HepG2 (cell line): ENCODE data around the gene OBSL1. TPM values are rescaled to one million over a fixed set of nuclear protein-coding genes. Genes with fewer than 3 reads are reported as not detected.

Source experiments
- AHR ChIP-seq: IDR thresholded peaks from 2 replicates; pipeline ENCODE4 v1.6.1; 2018; ENCODE audit warnings: missing genetic modification reagents, missing compliant biosample characterization
- ARID2 ChIP-seq: sonication (generic); formaldehyde crosslinking; IDR thresholded peaks from 2 replicates; pipeline ENCODE4 v1.8.1; 2022; ENCODE audit warnings: mild to moderate bottlenecking, missing genetic modification reagents, borderline replicate concordance
- CBX2 ChIP-seq, 2 experiments: fragments of 200-600 bp in 1 of 2; sonication (generic); formaldehyde crosslinking in 1 of 2; IDR thresholded peaks; 2 replicates each; pipeline versions ENCODE4 v1.7.0 to v1.8.1; 2018 to 2022; ENCODE audit warnings: low read depth in 2 of 2, low read length in 1 of 2, mild to moderate bottlenecking in 1 of 2, missing genetic modification reagents in 1 of 2
- CC2D1A ChIP-seq: sonication (generic); formaldehyde crosslinking; IDR thresholded peaks from 2 replicates; pipeline ENCODE4 v1.8.1; 2023; ENCODE audit warnings: mild to moderate bottlenecking, missing genetic modification reagents
- CENPT ChIP-seq: sonication (generic); formaldehyde crosslinking; IDR thresholded peaks from 2 replicates; pipeline ENCODE4 v1.8.0; 2022; ENCODE audit warnings: low read depth, mild to moderate bottlenecking, moderate library complexity, missing genetic modification reagents
- CHCHD3 ChIP-seq: sonication (generic); formaldehyde crosslinking; IDR thresholded peaks from 2 replicates; pipeline ENCODE4 v1.8.0; 2022; ENCODE audit warnings: mild to moderate bottlenecking, missing genetic modification reagents, moderate library complexity
- CHD2 ChIP-seq: IDR thresholded peaks from 2 replicates; pipeline ENCODE4 v1.6.1; 2011; ENCODE audit warnings: low read depth, low read length, improper control_type of control experiment
- CREM ChIP-seq, 2 experiments: sonication (generic) in 1 of 2; formaldehyde crosslinking in 1 of 2; IDR thresholded peaks; 2 replicates each; pipeline versions ENCODE4 v1.4.0 to v1.6.1; 2016 to 2020; ENCODE audit warnings: antibody characterized with exemption in 1 of 2, mild to moderate bottlenecking in 1 of 2, missing genetic modification reagents in 1 of 2
- HNRNPK ChIP-seq: fragments of 200-400 bp; formaldehyde crosslinking; IDR thresholded peaks from 2 replicates; pipeline ENCODE4 v1.6.1; 2018; ENCODE audit warnings: low read length, low read depth, moderate library complexity, mild to moderate bottlenecking; ENCODE audit not compliant: poor library complexity, severe bottlenecking
- HOXA3 ChIP-seq: sonication (generic); formaldehyde crosslinking; IDR thresholded peaks from 2 replicates; pipeline ENCODE4 v1.5.0; 2020; ENCODE audit warnings: missing genetic modification reagents
- IRX3 ChIP-seq: sonication (generic); formaldehyde crosslinking; IDR thresholded peaks from 2 replicates; pipeline ENCODE4 v1.8.1; 2023; ENCODE audit warnings: mild to moderate bottlenecking, low read depth, missing genetic modification reagents, borderline replicate concordance
- ISL2 ChIP-seq: sonication (generic); formaldehyde crosslinking; IDR thresholded peaks from 2 replicates; pipeline ENCODE4 v1.5.0; 2020; ENCODE audit warnings: missing genetic modification reagents
- MXI1 ChIP-seq: IDR thresholded peaks from 3 replicates; pipeline ENCODE4 v1.6.1; 2012; ENCODE audit warnings: low read depth, low read length, inconsistent platforms, borderline replicate concordance
- MYC ChIP-seq: sonication (generic); formaldehyde crosslinking; IDR thresholded peaks from 2 replicates; pipeline ENCODE4 v1.9.0; 2021; ENCODE audit warnings: missing genetic modification reagents, borderline replicate concordance
- NCOR1 ChIP-seq: fragments of 200-600 bp; sonication (generic); IDR thresholded peaks from 2 replicates; pipeline ENCODE4 v1.7.0; 2017; ENCODE audit warnings: antibody characterized with exemption, low read length, borderline replicate concordance
- RFX3 ChIP-seq: IDR thresholded peaks from 2 replicates; pipeline ENCODE4 v1.6.1; 2016; ENCODE audit warnings: missing biosample characterization, missing genetic modification reagents
- RXRB ChIP-seq: IDR thresholded peaks from 2 replicates; pipeline ENCODE4 v1.6.1; 2016; ENCODE audit warnings: borderline replicate concordance, missing genetic modification reagents, missing compliant biosample characterization
- SATB2 ChIP-seq: sonication (generic); formaldehyde crosslinking; IDR thresholded peaks from 2 replicates; pipeline ENCODE4 v1.5.0; 2020; ENCODE audit warnings: missing genetic modification reagents
- ZBTB3 ChIP-seq: sonication (generic); formaldehyde crosslinking; IDR thresholded peaks from 2 replicates; pipeline ENCODE4 v1.4.0; 2020; ENCODE audit warnings: low read depth, mild to moderate bottlenecking, moderate library complexity, missing genetic modification reagents, borderline replicate concordance
- ZFP36L2 ChIP-seq: sonication (generic); formaldehyde crosslinking; IDR thresholded peaks from 2 replicates; pipeline ENCODE4 v1.4.0; 2020; ENCODE audit warnings: missing genetic modification reagents
- ZNF10 ChIP-seq: sonication (generic); formaldehyde crosslinking; IDR thresholded peaks from 2 replicates; pipeline ENCODE4 v1.4.0; 2020; ENCODE audit warnings: mild to moderate bottlenecking, low read depth, missing genetic modification reagents, borderline replicate concordance
- ZNF253 ChIP-seq: sonication (generic); formaldehyde crosslinking; IDR thresholded peaks from 2 replicates; pipeline ENCODE4 v1.8.0; 2022; ENCODE audit warnings: mild to moderate bottlenecking, missing genetic modification reagents, borderline replicate concordance
- ZNF3 ChIP-seq: IDR thresholded peaks from 2 replicates; pipeline ENCODE4 v1.7.0; 2017; ENCODE audit warnings: inconsistent platforms
- ZNF34 ChIP-seq: sonication (generic); formaldehyde crosslinking; IDR thresholded peaks from 2 replicates; pipeline ENCODE4 v1.4.0; 2020; ENCODE audit warnings: mild to moderate bottlenecking, missing genetic modification reagents, borderline replicate concordance
- ZNF382 ChIP-seq: sonication (generic); formaldehyde crosslinking; IDR thresholded peaks from 2 replicates; pipeline ENCODE4 v1.5.0; 2020; ENCODE audit warnings: missing genetic modification reagents, mild to moderate bottlenecking, borderline replicate concordance
- ZNF441 ChIP-seq: sonication (generic); formaldehyde crosslinking; IDR thresholded peaks from 2 replicates; pipeline ENCODE4 v1.7.0; 2021; ENCODE audit warnings: missing genetic modification reagents, borderline replicate concordance
- ZNF501 ChIP-seq: sonication (generic); formaldehyde crosslinking; IDR thresholded peaks from 2 replicates; pipeline ENCODE4 v1.5.1; 2020; ENCODE audit warnings: mild to moderate bottlenecking, moderate library complexity, missing genetic modification reagents
- ZNF572 ChIP-seq: sonication (generic); formaldehyde crosslinking; IDR thresholded peaks from 2 replicates; pipeline ENCODE4 v1.5.1; 2020; ENCODE audit warnings: mild to moderate bottlenecking, missing genetic modification reagents
- ZNF589 ChIP-seq: sonication (generic); formaldehyde crosslinking; conservative IDR thresholded peaks from 2 replicates; pipeline ENCODE4 v1.8.0; 2022; ENCODE audit warnings: mild to moderate bottlenecking, moderate library complexity, missing genetic modification reagents
- ZNF773 ChIP-seq: sonication (generic); formaldehyde crosslinking; IDR thresholded peaks from 2 replicates; pipeline ENCODE4 v1.4.0; 2020; ENCODE audit warnings: missing genetic modification reagents, borderline replicate concordance
- ZSCAN29 ChIP-seq: sonication (generic); formaldehyde crosslinking; conservative IDR thresholded peaks from 2 replicates; pipeline ENCODE4 v1.4.0; 2020; ENCODE audit warnings: mild to moderate bottlenecking, missing genetic modification reagents
- polyA plus RNA-seq, 8 experiments: library from polyadenylated mRNA; depleted of rRNA in 3 of 8; stranded (reverse) in 7 of 8; unstranded in 1 of 8; fragments of >200 nt; fragmentation: Illumina TruSeq in 4 of 8; extraction: Trizol in 4 of 8; gene quantifications; 2 replicates each; pipeline versions ENCODE4 v1.2.1 to v1.2.3, GENCODE V29; 2011 to 2016; ENCODE audit warnings: low read depth in 4 of 8, missing spikeins in 1 of 8, mixed read lengths in 1 of 8; ENCODE audit not compliant: insufficient read depth in 1 of 8
- total RNA-seq, 5 experiments: library from RNA; depleted of rRNA; stranded (reverse); fragments of >200 nt; fragmentation: Illumina TruSeq; extraction: Trizol; gene quantifications; 2 replicates each; pipeline ENCODE4 v1.2.3, GENCODE V29; 2016; ENCODE audit warnings: low read depth in 1 of 5
- TF ChIP-seq, protein P1 (sequence below): IDR thresholded peaks from 2 replicates; pipeline ENCODE4 v1.6.1; 2016; ENCODE audit warnings: control low read depth

Gene OBSL1
- total and polyA plus RNA-seq, 2 of the 13 experiments (the other 11 are each of a cell fraction or from before 2014, with no cell fraction given), result 86.7 to 218 TPM

DNA sequence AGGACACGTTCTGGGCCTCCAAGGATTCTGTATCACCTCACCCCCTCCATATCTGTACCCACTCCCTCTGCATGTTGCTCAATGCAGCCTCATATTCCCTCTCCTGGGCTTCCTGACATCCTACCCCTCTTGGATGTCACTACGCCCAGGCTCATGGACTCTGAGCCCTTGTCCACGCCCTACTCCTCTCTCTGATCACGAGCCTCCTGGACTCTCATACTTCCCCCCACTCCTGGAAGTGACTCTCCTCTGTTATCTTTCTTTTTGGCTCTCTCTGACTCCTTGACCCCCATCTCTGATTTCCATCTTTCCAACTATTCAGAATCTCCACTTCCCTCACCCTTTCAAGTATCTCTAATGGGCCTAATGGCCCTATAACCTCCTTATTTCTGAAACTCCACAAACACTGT lies 25.4 kb downstream of the OBSL1 start (continued):
- peak; percentile 67; the same call in 1 of the 2 replicates for TF ChIP-seq HOXA3 (CRISPR knock-in tag)
- TF ChIP-seq CHD2, result no peak
- TF ChIP-seq, protein P1, sequence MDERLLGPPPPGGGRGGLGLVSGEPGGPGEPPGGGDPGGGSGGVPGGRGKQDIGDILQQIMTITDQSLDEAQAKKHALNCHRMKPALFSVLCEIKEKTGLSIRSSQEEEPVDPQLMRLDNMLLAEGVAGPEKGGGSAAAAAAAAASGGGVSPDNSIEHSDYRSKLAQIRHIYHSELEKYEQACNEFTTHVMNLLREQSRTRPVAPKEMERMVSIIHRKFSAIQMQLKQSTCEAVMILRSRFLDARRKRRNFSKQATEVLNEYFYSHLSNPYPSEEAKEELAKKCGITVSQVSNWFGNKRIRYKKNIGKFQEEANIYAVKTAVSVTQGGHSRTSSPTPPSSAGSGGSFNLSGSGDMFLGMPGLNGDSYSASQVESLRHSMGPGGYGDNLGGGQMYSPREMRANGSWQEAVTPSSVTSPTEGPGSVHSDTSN (CRISPR knock-in tag), result no peak
- TF ChIP-seq IRX3 (CRISPR knock-in tag), result no peak
- TF ChIP-seq ZNF10 (CRISPR knock-in tag), result no peak
- no peak for TF ChIP-seq ZBTB3
- TF ChIP-seq ZSCAN29, result no peak
- no peak for TF ChIP-seq ZNF382 (CRISPR knock-in tag)
- TF ChIP-seq ZNF501 (CRISPR knock-in tag), result peak; percentile 30; the same call in 1 of the 2 replicates
- no peak for TF ChIP-seq ZNF572 (CRISPR knock-in tag)
- peak; percentile 55; the same call in 1 of the 2 replicates for TF ChIP-seq CREM (IDR thresholded peaks at IDR 0.05)
- TF ChIP-seq CREM (CRISPR knock-in tag; IDR thresholded peaks at IDR 0.05), result no peak
- no peak for TF ChIP-seq CBX2 (IDR thresholded peaks at IDR 0.05; ENCODE audit: low read depth, low read length)
- no peak for TF ChIP-seq CBX2 (CRISPR knock-in tag; IDR thresholded peaks at IDR 0.05; ENCODE audit: low read depth)
- TF ChIP-seq AHR (CRISPR knock-in tag), result no peak
- TF ChIP-seq ZFP36L2 (CRISPR knock-in tag), result no peak
- no peak for TF ChIP-seq RFX3 (CRISPR knock-in tag)
- TF ChIP-seq ZNF34 (CRISPR knock-in tag), result no peak
- peak; percentile 81 for TF ChIP-seq NCOR1
- TF ChIP-seq MYC (CRISPR knock-in tag), result no peak
- no peak for TF ChIP-seq ISL2 (CRISPR knock-in tag)
- TF ChIP-seq ZNF773, result no peak
- TF ChIP-seq SATB2 (CRISPR knock-in tag), result no peak
- TF ChIP-seq ZNF3, result no peak
- no peak for TF ChIP-seq ZNF589 (CRISPR knock-in tag)
- TF ChIP-seq ZNF253 (CRISPR knock-in tag), result no peak
- TF ChIP-seq MXI1, result peak; percentile 55; the same call in 1 of the 3 replicates
- no peak for TF ChIP-seq ARID2 (CRISPR knock-in tag)
- no peak for TF ChIP-seq CENPT (CRISPR knock-in tag)
- TF ChIP-seq RXRB, result peak; percentile 90
- no peak for TF ChIP-seq CC2D1A (CRISPR knock-in tag)
- TF ChIP-seq ZNF441 (CRISPR knock-in tag), result no peak
- TF ChIP-seq CHCHD3 (CRISPR knock-in tag), result no peak
- TF ChIP-seq HNRNPK, result no peak
